Muscle layer of colon (tissue), 2 donors: ENCODE measurements around the gene ME3.

ENCODE experiments used
- H3K27ac ChIP-seq: one replicate; pipeline ENCODE4 v1.7.0; 2013; ENCODE audit warnings: low read depth, mild to moderate bottlenecking, low read length, moderate library complexity
- H3K27me3 ChIP-seq, 2 donors: one replicate each; pipeline ENCODE4 v1.7.0; 2013; ENCODE audit warnings: low read length in 2 of 2, mild to moderate bottlenecking in 2 of 2; ENCODE audit not compliant: insufficient read depth in 2 of 2, control insufficient read depth in 1 of 2
- H3K36me3 ChIP-seq: one replicate; pipeline ENCODE4 v1.7.0; 2013; ENCODE audit warnings: mild to moderate bottlenecking, low read length; ENCODE audit not compliant: insufficient read depth
- H3K4me1 ChIP-seq: one replicate; pipeline ENCODE4 v1.7.0; 2013; ENCODE audit warnings: mild to moderate bottlenecking, low read length; ENCODE audit not compliant: insufficient read depth
- H3K4me3 ChIP-seq, 2 donors: one replicate each; pipeline ENCODE4 v1.7.0; 2013; ENCODE audit warnings: low read length in 2 of 2, low read depth in 1 of 2, mild to moderate bottlenecking in 1 of 2, moderate library complexity in 1 of 2
- H3K9ac ChIP-seq: one replicate; pipeline ENCODE4 v1.7.0; 2013; ENCODE audit warnings: low read length
- H3K9me3 ChIP-seq: one replicate; pipeline ENCODE4 v1.7.0; 2013; ENCODE audit warnings: mild to moderate bottlenecking, low read length
- donor health status: abdominal sarcoma.
- donor health status: Adenocarcinoma of cecum.

Gene ME3

DNA sequence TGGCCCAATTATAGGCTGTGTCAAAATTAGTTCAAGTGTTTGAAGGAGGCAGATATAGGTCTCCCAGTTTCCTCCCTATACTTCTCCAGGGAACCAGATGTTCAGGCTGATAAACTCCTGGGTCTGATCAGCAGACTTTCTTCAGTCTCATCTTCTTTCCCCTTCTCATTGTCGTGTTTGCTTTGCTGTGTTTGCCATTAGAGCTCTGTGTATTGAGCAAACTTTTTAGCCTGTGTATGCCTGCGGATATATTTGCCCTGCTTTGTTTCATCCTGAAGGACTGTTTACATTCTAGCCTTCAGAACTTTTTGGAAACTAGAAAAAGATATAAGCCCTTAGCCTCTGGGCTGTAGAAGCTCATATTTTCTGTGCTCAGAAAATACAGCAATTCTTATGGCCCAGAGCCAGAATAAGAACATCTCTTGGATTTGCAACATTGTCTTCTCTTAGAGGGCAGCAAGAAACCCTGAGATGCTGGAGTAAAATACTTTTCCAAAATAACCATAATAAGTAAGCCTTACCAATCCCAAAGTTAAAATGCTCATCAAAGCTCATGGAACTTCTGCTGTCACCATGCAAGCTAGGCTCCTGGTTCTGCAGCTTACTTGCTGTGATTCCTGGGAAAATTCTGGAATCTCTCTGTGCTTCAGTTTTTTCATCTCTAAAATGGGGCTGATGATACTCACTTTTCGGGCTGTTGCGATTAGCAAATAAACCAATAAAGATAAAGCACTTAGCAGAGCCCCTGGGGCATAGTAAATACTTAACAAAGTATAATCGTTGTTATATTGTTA lies 34.1 kb upstream of the ME3 start:
- H3K4me3 ChIP-seq, result no peak overlapping the region
- no peaks in the 10 kb centered on the region for H3K27me3 ChIP-seq
- H3K36me3 ChIP-seq, result no peaks in the 10 kb centered on the region
- peak overlapping the region; percentile 63 for H3K27ac ChIP-seq
- peaks cover 57% of the 10 kb centered on the region for H3K4me1 ChIP-seq
- H3K9me3 ChIP-seq, result no peaks in the 10 kb centered on the region
- no peak overlapping the region for H3K9ac ChIP-seq

DNA sequence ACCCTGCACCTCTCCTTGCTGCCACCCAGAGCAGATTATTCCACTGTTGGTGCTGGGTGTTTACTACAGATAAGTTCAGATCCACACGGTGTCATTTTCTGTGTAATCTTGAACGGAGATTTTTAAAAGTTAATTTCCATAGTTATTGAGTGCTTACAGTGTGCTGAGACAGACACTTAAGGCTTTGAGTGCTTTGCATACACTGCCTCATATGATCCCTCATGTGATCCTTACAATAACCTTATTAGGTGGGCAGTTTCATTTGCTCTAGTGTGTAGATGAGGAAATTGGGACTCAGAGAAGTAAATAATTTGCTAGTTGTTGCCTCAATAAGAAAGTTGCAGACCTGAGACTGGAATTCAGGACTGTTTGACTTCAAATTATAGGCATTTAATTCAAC lies 32.3 kb upstream of the ME3 start:
- H3K36me3 ChIP-seq, result no peaks in the 10 kb centered on the region
- H3K4me1 ChIP-seq, result peaks cover 61% of the 10 kb centered on the region
- H3K27ac ChIP-seq, result no peak overlapping the region
- no peaks in the 10 kb centered on the region for H3K27me3 ChIP-seq
- no peak overlapping the region for H3K9ac ChIP-seq
- H3K9me3 ChIP-seq, result no peaks in the 10 kb centered on the region
- no peak overlapping the region for H3K4me3 ChIP-seq

DNA sequence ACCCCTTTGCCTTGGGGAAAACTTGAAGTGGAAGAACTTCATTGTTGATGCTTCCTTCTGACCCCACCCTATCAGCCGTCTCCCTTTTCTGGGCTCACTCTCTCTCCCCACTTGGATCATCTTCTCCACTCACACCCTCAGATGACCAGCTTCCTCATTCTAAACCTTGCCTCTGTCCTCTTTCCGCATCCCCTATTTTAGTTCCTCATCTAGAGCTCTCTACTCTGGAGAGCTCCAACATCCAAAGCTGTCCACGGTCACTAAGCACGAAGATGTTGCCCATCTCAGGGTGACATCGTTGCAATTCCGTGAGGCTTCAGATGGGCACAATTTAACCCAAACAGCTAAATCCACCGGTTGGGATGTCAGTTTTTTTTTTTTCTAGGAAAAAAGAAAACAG lies 31.6 kb upstream of the ME3 start:
- Histone ChIP-seq H3K27ac (no peak overlapping the region), H3K9me3 (no peaks in the 10 kb centered on the region), H3K9ac (no peak overlapping the region)

DNA sequence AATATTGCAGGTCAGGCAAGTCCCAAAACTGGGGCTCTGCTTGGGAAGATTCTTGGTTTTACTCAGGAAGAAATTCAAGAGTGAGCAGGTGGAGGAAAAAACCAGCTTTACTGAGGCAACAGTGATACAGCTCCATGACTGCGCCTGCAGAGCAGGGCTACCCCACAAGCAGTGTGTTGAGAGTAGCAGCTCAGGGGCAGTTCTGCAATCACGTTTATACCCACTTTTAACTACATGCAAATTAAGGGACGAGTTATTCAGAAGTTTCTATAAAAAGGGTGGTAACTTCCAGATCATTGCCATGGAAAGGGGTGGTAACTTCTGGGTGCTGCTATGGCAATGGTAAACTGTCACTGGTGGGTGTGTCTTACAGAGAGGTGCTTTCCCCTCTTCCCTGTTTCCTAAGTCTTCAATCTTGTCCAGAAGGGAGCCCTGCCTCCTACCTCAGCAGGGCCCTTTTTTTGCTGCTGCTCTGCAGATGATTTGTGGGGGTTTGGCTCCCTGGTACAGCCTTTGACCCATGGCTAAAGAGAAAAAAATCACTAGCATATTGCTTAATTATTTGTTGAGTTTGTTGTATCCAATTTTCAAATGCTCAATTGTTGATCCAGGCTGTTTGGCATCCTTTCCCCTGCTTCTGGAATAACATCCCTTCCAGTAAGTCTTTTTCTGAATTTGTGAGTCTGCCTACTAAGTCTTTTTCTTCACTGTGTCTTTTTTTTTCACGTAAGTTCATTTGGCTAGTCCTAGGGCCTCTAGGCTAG lies 30.0 kb upstream of the ME3 start:
- H3K27ac ChIP-seq, result no peak overlapping the region

More for the DNA sequence above, 31.6 kb upstream of the ME3 start:
- Histone ChIP-seq H3K4me1 (peaks cover 61% of the 10 kb centered on the region), H3K4me3 (no peak overlapping the region), H3K27me3 (no peaks in the 10 kb centered on the region), H3K36me3 (no peaks in the 10 kb centered on the region)

DNA sequence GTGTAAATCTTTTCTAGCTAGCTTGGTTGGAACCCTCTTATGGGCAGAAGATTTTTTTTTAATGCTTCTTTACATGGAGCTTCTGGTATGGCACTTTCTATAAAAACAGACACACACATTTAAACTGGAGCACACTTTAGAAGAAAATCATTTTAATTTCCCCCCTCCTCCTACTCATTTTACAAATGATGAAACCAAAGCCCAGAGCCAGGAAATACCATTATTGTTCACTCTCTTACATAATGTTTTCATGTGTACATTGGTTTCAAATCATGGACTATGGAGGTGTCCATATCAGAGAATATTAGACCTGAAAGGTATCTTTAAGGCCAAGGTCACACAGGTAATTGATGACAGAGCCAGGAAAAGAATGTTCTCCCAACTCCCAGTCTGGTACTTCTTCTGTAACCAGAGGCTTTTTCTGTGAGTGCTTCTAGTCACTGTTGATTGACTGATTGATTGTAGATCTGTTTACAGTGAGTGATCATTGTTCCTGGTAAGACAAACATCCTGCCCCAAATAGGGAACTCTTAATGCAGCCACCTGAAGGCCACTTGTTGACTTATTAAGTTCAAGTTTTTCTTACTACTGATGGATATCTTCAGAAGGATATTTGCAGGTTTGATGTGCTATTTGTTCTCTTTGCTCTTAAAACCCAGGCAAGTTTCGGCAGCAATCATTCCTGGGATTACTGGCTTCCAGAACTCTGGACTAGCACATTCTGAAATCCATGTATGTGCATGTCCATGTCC lies 26.8 kb upstream of the ME3 start:
- peaks cover 41% of the 10 kb centered on the region for H3K4me1 ChIP-seq
- H3K27me3 ChIP-seq, result no peaks in the 10 kb centered on the region

More for the DNA sequence above, 30.0 kb upstream of the ME3 start:
- Histone ChIP-seq H3K27me3 (no peaks in the 10 kb centered on the region), H3K4me3 (no peak overlapping the region), H3K36me3 (no peaks in the 10 kb centered on the region), H3K9me3 (no peaks in the 10 kb centered on the region), H3K4me1 (peaks cover 59% of the 10 kb centered on the region), H3K9ac (no peak overlapping the region)

DNA sequence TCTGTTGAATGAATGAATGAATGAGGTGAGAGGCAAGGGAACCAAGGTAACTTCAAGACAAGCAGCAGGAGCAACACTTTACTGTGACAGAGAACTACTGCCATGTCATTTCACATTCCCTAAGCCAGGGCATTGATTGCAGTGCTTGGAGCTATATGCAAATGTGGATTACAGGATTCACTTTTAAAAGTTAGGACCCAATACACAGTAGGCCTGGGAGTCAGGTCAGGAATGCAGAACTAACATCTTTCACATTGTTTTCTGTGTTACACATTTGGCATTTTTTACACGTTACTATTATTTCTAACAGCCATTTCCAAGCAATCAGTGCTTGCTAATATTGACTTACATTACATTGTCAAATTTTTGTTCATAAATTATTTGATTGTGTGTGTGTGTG lies 26.2 kb upstream of the ME3 start:
- H3K27me3 ChIP-seq, result no peaks in the 10 kb centered on the region
- peaks cover 41% of the 10 kb centered on the region for H3K4me1 ChIP-seq

More for the DNA sequence above, 26.8 kb upstream of the ME3 start:
- no peak overlapping the region for H3K4me3 ChIP-seq
- no peak overlapping the region for H3K9ac ChIP-seq
- no peak overlapping the region for H3K27ac ChIP-seq
- H3K9me3 ChIP-seq, result no peaks in the 10 kb centered on the region
- H3K36me3 ChIP-seq, result no peaks in the 10 kb centered on the region

DNA sequence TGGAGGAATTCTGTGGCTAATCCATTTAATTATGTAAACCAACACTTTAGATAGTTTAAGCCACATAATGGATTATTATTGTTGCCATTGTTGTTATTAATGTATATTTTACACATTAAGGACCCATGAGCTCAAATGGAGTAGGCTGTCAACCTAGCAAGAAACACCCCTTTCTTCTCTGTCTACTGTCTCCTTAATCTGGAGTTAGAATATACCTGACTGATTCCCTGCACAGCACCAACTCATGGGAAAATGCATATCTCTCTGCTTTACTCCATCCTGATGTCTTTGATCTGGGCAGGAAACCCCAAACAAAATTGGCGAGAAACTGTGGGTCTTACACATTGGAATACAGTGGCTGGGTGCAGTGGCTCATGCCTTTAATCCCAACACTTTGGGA lies 24.0 kb upstream of the ME3 start:
- H3K9me3 ChIP-seq, result no peaks in the 10 kb centered on the region
- no peak overlapping the region for H3K9ac ChIP-seq
- peaks cover 25% of the 10 kb centered on the region for H3K4me1 ChIP-seq
- no peak overlapping the region for H3K4me3 ChIP-seq
- no peaks in the 10 kb centered on the region for H3K27me3 ChIP-seq
- H3K36me3 ChIP-seq, result no peaks in the 10 kb centered on the region
- H3K27ac ChIP-seq, result no peak overlapping the region

More for the DNA sequence above, 26.2 kb upstream of the ME3 start:
- no peak overlapping the region for H3K27ac ChIP-seq
- no peaks in the 10 kb centered on the region for H3K9me3 ChIP-seq
- no peaks in the 10 kb centered on the region for H3K36me3 ChIP-seq
- no peak overlapping the region for H3K4me3 ChIP-seq
- H3K9ac ChIP-seq, result no peak overlapping the region

DNA sequence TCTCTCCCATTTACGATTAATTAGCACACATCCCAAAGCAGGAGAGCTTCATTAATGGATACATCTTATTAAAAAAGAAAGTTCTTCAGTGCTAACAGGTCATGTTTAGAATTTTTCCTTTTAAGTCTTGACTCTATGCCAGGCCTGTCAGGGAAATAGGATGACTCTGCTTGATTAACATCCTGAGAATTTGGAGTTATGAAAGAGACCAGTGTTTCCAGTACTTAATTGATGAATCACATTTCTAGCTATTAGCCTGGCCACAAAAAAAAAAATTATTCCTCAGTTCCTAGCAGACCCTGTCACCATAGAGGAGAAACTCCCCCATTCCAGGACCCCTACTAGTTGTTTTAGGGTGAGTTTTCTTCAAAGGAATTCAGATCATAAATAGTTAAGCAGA lies 23.6 kb upstream of the ME3 start:
- H3K4me1 ChIP-seq, result peaks cover 22% of the 10 kb centered on the region
- H3K9me3 ChIP-seq, result no peaks in the 10 kb centered on the region
- no peak overlapping the region for H3K27ac ChIP-seq
- no peaks in the 10 kb centered on the region for H3K36me3 ChIP-seq
- no peak overlapping the region for H3K4me3 ChIP-seq
- H3K9ac ChIP-seq, result no peak overlapping the region
- H3K27me3 ChIP-seq, result no peaks in the 10 kb centered on the region

DNA sequence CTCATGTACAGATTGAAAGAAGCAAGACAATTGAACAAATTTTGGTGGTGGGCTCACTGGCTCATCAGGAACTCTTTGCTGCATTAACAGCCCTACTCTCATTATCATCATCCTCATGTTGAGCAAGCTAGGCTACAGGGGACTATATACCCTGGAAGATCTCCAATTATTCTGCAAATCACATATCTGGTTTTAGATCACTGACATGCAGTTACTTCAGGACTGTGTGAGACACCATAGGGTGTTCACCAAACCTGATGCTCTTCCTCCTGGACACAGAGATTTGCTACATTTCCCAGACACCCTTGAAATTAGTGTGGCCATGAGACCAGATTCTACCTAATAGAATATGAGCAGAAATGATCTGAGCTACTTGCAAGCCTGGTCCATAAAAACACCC lies 23.0 kb upstream of the ME3 start:
- H3K4me3 ChIP-seq, result no peak overlapping the region
- no peak overlapping the region for H3K9ac ChIP-seq
- peaks cover 22% of the 10 kb centered on the region for H3K4me1 ChIP-seq
- no peak overlapping the region for H3K27ac ChIP-seq
- H3K9me3 ChIP-seq, result no peaks in the 10 kb centered on the region
- H3K36me3 ChIP-seq, result no peaks in the 10 kb centered on the region
- H3K27me3 ChIP-seq, result no peaks in the 10 kb centered on the region

DNA sequence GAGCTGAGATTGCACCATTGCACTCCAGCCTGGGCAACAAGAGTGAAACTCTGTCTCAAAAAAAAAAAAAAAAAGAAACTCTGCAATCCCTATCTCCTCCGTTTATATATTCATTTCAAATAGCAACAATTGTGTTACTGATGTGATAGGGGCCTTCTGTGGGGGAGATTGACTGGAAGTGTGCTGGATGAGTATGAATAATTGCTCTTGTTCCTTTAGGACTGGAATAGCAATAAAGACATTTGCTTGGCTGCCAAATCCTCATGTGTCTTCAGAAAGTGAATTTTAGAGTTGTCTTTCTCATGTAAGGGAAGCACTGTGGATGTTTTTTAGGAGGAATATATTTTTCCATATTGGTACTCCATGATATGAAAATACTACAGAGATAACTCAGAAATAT lies 21.1 kb upstream of the ME3 start:
- no peak overlapping the region for H3K9ac ChIP-seq
- H3K9me3 ChIP-seq, result no peaks in the 10 kb centered on the region
- H3K4me3 ChIP-seq, result no peak overlapping the region
- H3K27ac ChIP-seq, result no peak overlapping the region
- no peaks in the 10 kb centered on the region for H3K36me3 ChIP-seq
- peaks cover 29% of the 10 kb centered on the region for H3K4me1 ChIP-seq
- no peaks in the 10 kb centered on the region for H3K27me3 ChIP-seq

DNA sequence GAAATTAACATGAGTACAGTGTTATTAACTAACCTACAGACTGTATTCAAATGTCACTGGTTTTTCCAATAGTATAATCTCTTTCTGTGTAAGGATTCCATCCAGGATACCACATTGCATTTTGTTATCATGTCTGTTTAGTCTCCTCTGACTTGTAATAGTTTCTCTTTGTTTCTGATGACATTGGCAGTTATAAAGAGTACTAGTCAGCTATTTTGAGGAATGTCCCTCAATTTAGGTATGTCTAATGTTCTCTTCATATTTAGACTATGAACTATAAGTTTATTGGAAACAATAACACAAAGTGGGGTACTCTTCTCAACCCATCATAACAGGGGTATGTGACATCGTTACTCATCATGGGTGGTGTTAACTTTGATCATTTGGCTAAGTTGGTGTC lies 20.3 kb upstream of the ME3 start:
- peaks cover 33% of the 10 kb centered on the region for H3K4me1 ChIP-seq
- no peak overlapping the region for H3K9ac ChIP-seq
- H3K9me3 ChIP-seq, result no peaks in the 10 kb centered on the region
- no peak overlapping the region for H3K4me3 ChIP-seq
- no peaks in the 10 kb centered on the region for H3K27me3 ChIP-seq
- H3K27ac ChIP-seq, result no peak overlapping the region
- no peaks in the 10 kb centered on the region for H3K36me3 ChIP-seq
